Neuron (in vitro differentiated cells): ENCODE results near the gene STN1.

Experiments used
- H2AFZ ChIP-seq: one replicate; pipeline ENCODE4 v1.6.1; 2013; ENCODE audit warnings: low read depth, mild to moderate bottlenecking, inconsistent platforms, low read length, moderate library complexity
- H3K27me3 ChIP-seq: one replicate; pipeline ENCODE4 v1.6.1; 2013; ENCODE audit warnings: low read length; ENCODE audit not compliant: insufficient read depth
- H3K36me3 ChIP-seq: one replicate; pipeline ENCODE4 v1.6.1; 2013; ENCODE audit warnings: low read length; ENCODE audit not compliant: insufficient read depth
- H3K4me1 ChIP-seq: one replicate; pipeline ENCODE4 v1.6.1; 2013; ENCODE audit warnings: low read length; ENCODE audit not compliant: insufficient read depth
- H3K4me3 ChIP-seq: 2 replicates; pipeline ENCODE4 v1.5.1; 2013; ENCODE audit warnings: mild to moderate bottlenecking, low read length, moderate library complexity
- H3K9me3 ChIP-seq: one replicate; pipeline ENCODE4 v1.6.1; 2013; ENCODE audit warnings: low read length

The STN1 gene

GRCh38 chr10:103838862-103839518, 79.0 kb downstream of the STN1 start:
- no peaks in the 10 kb centered on the region for H3K36me3 ChIP-seq
- no peak overlapping the region for H3K4me3 ChIP-seq
- no peaks in the 10 kb centered on the region for H3K4me1 ChIP-seq
- no peak overlapping the region for H2AFZ ChIP-seq
- no peaks in the 10 kb centered on the region for H3K27me3 ChIP-seq
- no peaks in the 10 kb centered on the region for H3K9me3 ChIP-seq

GRCh38 chr10:103838070-103838395, 80.0 kb downstream of the STN1 start:
- H3K27me3 ChIP-seq = no peaks in the 10 kb centered on the region
- no peaks in the 10 kb centered on the region for H3K9me3 ChIP-seq
- H2AFZ ChIP-seq = no peak overlapping the region
- no peak overlapping the region for H3K4me3 ChIP-seq
- H3K36me3 ChIP-seq = no peaks in the 10 kb centered on the region
- no peaks in the 10 kb centered on the region for H3K4me1 ChIP-seq

GRCh38 chr10:103837370-103838069, 80.5 kb downstream of the STN1 start:
- Histone ChIP-seq H3K27me3 (no peaks in the 10 kb centered on the region), H3K36me3 (no peaks in the 10 kb centered on the region), H3K4me3 (no peak overlapping the region), H3K9me3 (no peaks in the 10 kb centered on the region), H3K4me1 (no peaks in the 10 kb centered on the region), H2AFZ (no peak overlapping the region)

- H3K4me3 ChIP-seq = no peak overlapping the region
- H3K36me3 ChIP-seq = no peaks in the 10 kb centered on the region
- H3K4me1 ChIP-seq = no peaks in the 10 kb centered on the region
- no peak overlapping the region for H2AFZ ChIP-seq
- no peaks in the 10 kb centered on the region for H3K9me3 ChIP-seq
- no peaks in the 10 kb centered on the region for H3K27me3 ChIP-seq
These were observed 81.1 kb downstream of the STN1 start for GRCh38 chr10:103836861-103837260.

- Histone ChIP-seq H2AFZ (no peak overlapping the region), H3K4me1 (no peaks in the 10 kb centered on the region), H3K9me3 (no peaks in the 10 kb centered on the region), H3K4me3 (no peak overlapping the region), H3K27me3 (no peaks in the 10 kb centered on the region), H3K36me3 (no peaks in the 10 kb centered on the region)
These were observed 81.7 kb downstream of the STN1 start for GRCh38 chr10:103836273-103836672.

GRCh38 chr10:103835096-103836050, 82.6 kb downstream of the STN1 start:
- H3K4me1 ChIP-seq = no peaks in the 10 kb centered on the region
- H3K27me3 ChIP-seq = no peaks in the 10 kb centered on the region
- H3K9me3 ChIP-seq = no peaks in the 10 kb centered on the region

GRCh38 chr10:103834436-103835095, 83.4 kb downstream of the STN1 start:
- Histone ChIP-seq H3K27me3 (no peaks in the 10 kb centered on the region), H2AFZ (no peak overlapping the region), H3K36me3 (no peaks in the 10 kb centered on the region), H3K9me3 (no peaks in the 10 kb centered on the region), H3K4me3 (no peak overlapping the region), H3K4me1 (no peaks in the 10 kb centered on the region)

More at GRCh38 chr10:103835096-103836050, 82.6 kb downstream of the STN1 start:
- H2AFZ ChIP-seq = no peak overlapping the region
- no peak overlapping the region for H3K4me3 ChIP-seq
- H3K36me3 ChIP-seq = no peaks in the 10 kb centered on the region

- Histone ChIP-seq H2AFZ (no peak overlapping the region), H3K4me1 (no peaks in the 10 kb centered on the region), H3K9me3 (no peaks in the 10 kb centered on the region), H3K4me3 (no peak overlapping the region), H3K27me3 (no peaks in the 10 kb centered on the region), H3K36me3 (no peaks in the 10 kb centered on the region)
These were observed 84.1 kb downstream of the STN1 start for GRCh38 chr10:103833731-103834365.

GRCh38 chr10:103832806-103833205, 85.2 kb downstream of the STN1 start:
- H3K27me3 ChIP-seq = no peaks in the 10 kb centered on the region
- H3K9me3 ChIP-seq = no peaks in the 10 kb centered on the region
- H3K4me1 ChIP-seq = no peaks in the 10 kb centered on the region
- H2AFZ ChIP-seq = no peak overlapping the region
- H3K4me3 ChIP-seq = no peak overlapping the region
- H3K36me3 ChIP-seq = no peaks in the 10 kb centered on the region
